ENCODE data around the gene TRPV2.
"Not testable (repeated sequence)": the region's sequence is repeated elsewhere in the genome, so short reads cannot be mapped to it uniquely, and the experiment has no call there.

DNA sequence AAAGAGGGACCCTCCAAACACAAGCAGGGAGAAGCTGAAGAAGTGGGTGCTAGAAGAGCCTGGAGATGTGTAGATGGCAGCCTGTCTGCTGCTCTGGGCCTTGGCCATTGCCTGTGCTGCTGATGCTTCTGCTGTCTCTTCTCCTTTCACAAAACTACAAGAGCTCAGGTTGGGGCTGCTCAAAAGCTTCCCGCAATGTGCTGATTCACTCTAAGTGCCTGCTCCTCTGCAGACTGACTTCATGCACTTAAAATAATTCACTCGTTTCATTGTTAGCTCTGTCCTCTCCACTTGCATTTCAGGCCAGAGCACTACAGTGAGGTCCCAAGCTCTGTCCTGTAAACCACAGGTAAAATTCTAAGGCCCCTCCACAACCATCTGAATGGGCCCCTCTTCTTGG, 18.7 kb upstream of the TRPV2 start:
- TF ChIP-seq, protein P1, sequence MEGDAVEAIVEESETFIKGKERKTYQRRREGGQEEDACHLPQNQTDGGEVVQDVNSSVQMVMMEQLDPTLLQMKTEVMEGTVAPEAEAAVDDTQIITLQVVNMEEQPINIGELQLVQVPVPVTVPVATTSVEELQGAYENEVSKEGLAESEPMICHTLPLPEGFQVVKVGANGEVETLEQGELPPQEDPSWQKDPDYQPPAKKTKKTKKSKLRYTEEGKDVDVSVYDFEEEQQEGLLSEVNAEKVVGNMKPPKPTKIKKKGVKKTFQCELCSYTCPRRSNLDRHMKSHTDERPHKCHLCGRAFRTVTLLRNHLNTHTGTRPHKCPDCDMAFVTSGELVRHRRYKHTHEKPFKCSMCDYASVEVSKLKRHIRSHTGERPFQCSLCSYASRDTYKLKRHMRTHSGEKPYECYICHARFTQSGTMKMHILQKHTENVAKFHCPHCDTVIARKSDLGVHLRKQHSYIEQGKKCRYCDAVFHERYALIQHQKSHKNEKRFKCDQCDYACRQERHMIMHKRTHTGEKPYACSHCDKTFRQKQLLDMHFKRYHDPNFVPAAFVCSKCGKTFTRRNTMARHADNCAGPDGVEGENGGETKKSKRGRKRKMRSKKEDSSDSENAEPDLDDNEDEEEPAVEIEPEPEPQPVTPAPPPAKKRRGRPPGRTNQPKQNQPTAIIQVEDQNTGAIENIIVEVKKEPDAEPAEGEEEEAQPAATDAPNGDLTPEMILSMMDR (IDR thresholded peaks at IDR 0.05), result not testable (repeated sequence)
- TF ChIP-seq POLR2A (IDR thresholded peaks at IDR 0.05), result not testable (repeated sequence)

Measured in testis (tissue), 2 donors.